OCI-LY1 (cell line): ENCODE results near the gene PSTPIP1.

ENCODE experiments used
- CTCF ChIP-seq: fragments of 200-600 bp; sonication (generic), shearing (Covaris generic); IDR thresholded peaks from 2 replicates; pipeline ENCODE4 v1.5.1; 2017; ENCODE audit warnings: mild to moderate bottlenecking, antibody characterized with exemption, low read length, moderate library complexity, mixed read lengths
- EZH2 ChIP-seq: fragments of 200-600 bp; sonication (generic), shearing (Covaris generic); IDR thresholded peaks from 2 replicates; pipeline ENCODE4 v1.8.0; 2017; ENCODE audit warnings: borderline replicate concordance, mixed run types, mild to moderate bottlenecking, antibody characterized with exemption, low read length, moderate library complexity, mixed read lengths

GRCh38 chr15:77042955-77043920, 48.3 kb downstream of the PSTPIP1 start:
- TF ChIP-seq CTCF (no peak), EZH2 (no peak)
